K562 (cell line): ENCODE data around the gene ATF5. TPM values are rescaled to one million over a fixed set of nuclear protein-coding genes. Genes with fewer than 3 reads are reported as not detected.

Experiments
- CHD4 ChIP-seq: fragments of 200-600 bp; sonication (generic); IDR thresholded peaks from 3 replicates; pipeline ENCODE4 v1.6.1; 2012; ENCODE audit warnings: low read depth, mild to moderate bottlenecking, mixed read lengths, low read length, inconsistent platforms; ENCODE audit not compliant: insufficient read depth, insufficient replicate concordance, poor library complexity, severe bottlenecking
- EP300 ChIP-seq: IDR thresholded peaks from 2 replicates; pipeline ENCODE4 v1.6.1; 2012; ENCODE audit warnings: low read length, improper control_type of control experiment
- ESRRA ChIP-seq: fragments of 450-650 bp; IDR thresholded peaks from 2 replicates; pipeline ENCODE4 v1.6.1; 2014; ENCODE audit warnings: low read depth, mild to moderate bottlenecking, moderate library complexity, borderline replicate concordance
- FOXK2 ChIP-seq, 2 experiments: fragments of 450-650 bp; IDR thresholded peaks in 1 of 2; conservative IDR thresholded peaks in 1 of 2; 2 replicates each; pipeline ENCODE4 v1.6.1; 2016; ENCODE audit warnings: low read depth in 2 of 2, mild to moderate bottlenecking in 1 of 2
- GTF2A2 ChIP-seq: IDR thresholded peaks from 2 replicates; pipeline ENCODE4 v1.6.1; 2016; ENCODE audit warnings: mild to moderate bottlenecking, missing genetic modification characterization, missing compliant biosample characterization
- HDAC6 ChIP-seq: IDR thresholded peaks from 2 replicates; pipeline ENCODE4 v1.6.1; 2012; ENCODE audit warnings: low read depth, mild to moderate bottlenecking, control low read depth, inconsistent platforms, low read length, moderate library complexity
- LARP7 ChIP-seq: fragments of 450-650 bp; IDR thresholded peaks from 2 replicates; pipeline ENCODE4 v1.6.1; 2016
- MAZ ChIP-seq, 2 experiments: fragments of 450-650 bp in 1 of 2; sonication (generic) in 1 of 2; formaldehyde crosslinking; IDR thresholded peaks in 1 of 2; conservative IDR thresholded peaks in 1 of 2; 2 replicates each; pipeline versions ENCODE4 v1.4.0 to v1.5.0; 2020; ENCODE audit warnings: mild to moderate bottlenecking in 1 of 2, missing genetic modification reagents in 1 of 2
- NFE2L1 ChIP-seq: fragments of 450-650 bp; IDR thresholded peaks from 2 replicates; pipeline ENCODE4 v1.6.1; 2016; ENCODE audit warnings: missing genetic modification characterization, low read depth, mild to moderate bottlenecking, missing compliant biosample characterization, moderate library complexity, borderline replicate concordance
- NR2C1 ChIP-seq, 2 experiments: fragments of 450-650 bp; IDR thresholded peaks; 2 replicates each; pipeline ENCODE4 v1.6.1; 2017; ENCODE audit warnings: mild to moderate bottlenecking in 2 of 2, antibody characterized with exemption in 1 of 2, inconsistent platforms in 1 of 2, missing compliant biosample characterization in 1 of 2, missing genetic modification characterization in 1 of 2
- PHF8 ChIP-seq: fragments of 200-600 bp; sonication (generic); IDR thresholded peaks from 2 replicates; pipeline ENCODE4 v1.6.1; 2012; ENCODE audit warnings: mixed run types, mild to moderate bottlenecking, inconsistent platforms, low read length, moderate library complexity, borderline replicate concordance
- POLR2G ChIP-seq: fragments of 200-400 bp; formaldehyde crosslinking; IDR thresholded peaks from 2 replicates; pipeline ENCODE4 v1.6.1; 2017; ENCODE audit warnings: low read depth, mild to moderate bottlenecking, antibody characterized with exemption, low read length, moderate library complexity
- RBM25 ChIP-seq: fragments of 200-400 bp; formaldehyde crosslinking; IDR thresholded peaks from 2 replicates; pipeline ENCODE4 v1.6.1; 2018; ENCODE audit warnings: low read length, low read depth, moderate library complexity; ENCODE audit not compliant: severe bottlenecking
- SIN3B ChIP-seq: fragments of 450-650 bp; IDR thresholded peaks from 2 replicates; pipeline ENCODE4 v1.6.1; 2017; ENCODE audit warnings: low read depth, mild to moderate bottlenecking, moderate library complexity
- SNRNP70 ChIP-seq: fragments of 200-400 bp; formaldehyde crosslinking; optimal IDR thresholded peaks from 2 replicates; pipeline ENCODE3; 2017; ENCODE audit warnings: low read depth, low read length
- TBL1XR1 ChIP-seq, 2 experiments: IDR thresholded peaks; 2 replicates each; pipeline ENCODE4 v1.6.1; 2012; ENCODE audit warnings: improper control_type of control experiment in 2 of 2, low read length in 2 of 2, mild to moderate bottlenecking in 1 of 2
- THRAP3 ChIP-seq: fragments of 450-650 bp; IDR thresholded peaks from 2 replicates; pipeline ENCODE4 v1.6.1; 2016; ENCODE audit warnings: mild to moderate bottlenecking, inconsistent platforms, borderline replicate concordance
- ZNF384 ChIP-seq: IDR thresholded peaks from 2 replicates; pipeline ENCODE4 v1.6.1; 2012; ENCODE audit warnings: low read depth, low read length, improper control_type of control experiment
- ZNF41 ChIP-seq: fragments of 250-450 bp; sonication (Bioruptor Pico); conservative IDR thresholded peaks from 2 replicates; pipeline ENCODE4 v1.4.0; 2020; ENCODE audit warnings: mild to moderate bottlenecking
- ZNF57 ChIP-seq: fragments of 450-650 bp; formaldehyde crosslinking; IDR thresholded peaks from 2 replicates; pipeline ENCODE4 v1.4.0; 2020; ENCODE audit warnings: mild to moderate bottlenecking, moderate library complexity
- polyA plus RNA-seq, 8 experiments: library from polyadenylated mRNA; depleted of rRNA in 4 of 8; stranded (reverse) in 5 of 8; unstranded in 3 of 8; fragments of >200 nt; fragmentation: Nextera tagmentation in 2 of 8; fragmentation: Illumina TruSeq in 1 of 8; extraction: Ambion mirVana in 2 of 8; extraction: Trizol in 1 of 8; gene quantifications; 2 replicates each; pipeline versions ENCODE4 v1.2.1 to v1.2.3, GENCODE V29; 2011 to 2014; ENCODE audit warnings: inconsistent platforms in 1 of 8, missing spikeins in 1 of 8
- total RNA-seq, 7 experiments: library from RNA; depleted of rRNA in 6 of 7; stranded (reverse); fragments of >200 nt in 6 of 7; fragmentation: Illumina TruSeq in 2 of 7; extraction: Trizol in 2 of 7; gene quantifications; 2 replicates each; pipeline versions ENCODE4 v1.2.1 to v1.2.3, GENCODE V29; 2011 to 2021; ENCODE audit warnings: low replicate concordance in 1 of 7
- TF ChIP-seq, protein P1 (sequence below): fragments of 200-400 bp; formaldehyde crosslinking; IDR thresholded peaks from 2 replicates; pipeline ENCODE4 v1.6.1; 2017; ENCODE audit warnings: mild to moderate bottlenecking, low read depth, low read length, moderate library complexity
- TF ChIP-seq, protein P2 (sequence below): fragments of 450-650 bp; IDR thresholded peaks from 2 replicates; pipeline ENCODE4 v1.6.1; 2017; ENCODE audit warnings: mild to moderate bottlenecking, moderate library complexity
- TF ChIP-seq, protein P3 (sequence below): fragments of 450-650 bp; IDR thresholded peaks from 2 replicates; pipeline ENCODE4 v1.6.1; 2016; ENCODE audit warnings: missing biosample characterization, missing genetic modification characterization

Gene ATF5
- total and polyA plus RNA-seq, 9 of the 15 experiments (the other 6 are each of a cell fraction or from before 2014, with no cell fraction given), result 3.0 to 57.6 (median 11.1) TPM

DNA sequence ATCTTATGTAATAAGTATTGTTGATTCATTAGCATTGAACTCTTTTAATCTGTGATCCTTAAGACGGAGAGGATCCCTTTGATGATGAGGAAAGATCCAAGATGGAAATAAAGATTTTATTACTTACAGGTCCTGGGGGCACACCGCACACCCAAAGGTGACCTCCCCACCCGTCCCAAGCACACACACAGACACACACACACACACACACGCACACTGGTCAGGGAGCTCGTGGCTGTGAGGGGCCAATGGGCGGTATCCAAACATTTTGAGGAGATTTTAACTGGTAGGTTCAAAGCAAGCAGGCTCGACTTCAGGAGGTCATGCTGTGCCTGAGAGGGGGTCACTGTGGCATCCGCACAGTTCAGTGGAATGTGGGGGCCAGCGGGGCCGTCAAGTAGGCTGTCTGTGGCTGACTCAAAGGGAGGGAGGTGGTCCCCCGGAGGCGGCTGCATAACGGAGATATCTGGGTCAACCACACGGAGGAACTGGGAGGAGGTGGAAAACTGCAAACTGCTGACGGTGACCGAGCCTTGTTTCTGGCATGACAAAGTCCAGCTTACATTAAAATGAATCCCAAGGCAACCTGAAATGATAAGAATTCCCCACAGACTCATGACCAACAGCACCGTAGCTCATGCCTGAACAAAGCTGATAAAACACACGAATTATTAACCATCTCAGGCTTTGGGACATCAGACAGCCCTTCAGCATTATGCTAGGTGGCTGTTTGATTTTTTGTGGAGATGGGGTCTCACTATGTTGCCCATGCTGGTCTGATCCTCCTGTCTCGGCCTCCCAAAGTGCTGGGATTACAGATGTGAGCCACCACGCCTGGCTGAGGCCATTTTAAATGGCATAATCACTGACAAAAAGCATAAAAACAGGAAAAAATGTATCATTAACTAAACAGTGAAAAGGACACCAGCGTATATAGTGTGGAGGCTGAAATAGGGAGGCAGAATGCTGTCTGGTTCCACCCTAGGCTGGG, 52.9 kb downstream of the ATF5 start (continued):
- TF ChIP-seq, protein P1, sequence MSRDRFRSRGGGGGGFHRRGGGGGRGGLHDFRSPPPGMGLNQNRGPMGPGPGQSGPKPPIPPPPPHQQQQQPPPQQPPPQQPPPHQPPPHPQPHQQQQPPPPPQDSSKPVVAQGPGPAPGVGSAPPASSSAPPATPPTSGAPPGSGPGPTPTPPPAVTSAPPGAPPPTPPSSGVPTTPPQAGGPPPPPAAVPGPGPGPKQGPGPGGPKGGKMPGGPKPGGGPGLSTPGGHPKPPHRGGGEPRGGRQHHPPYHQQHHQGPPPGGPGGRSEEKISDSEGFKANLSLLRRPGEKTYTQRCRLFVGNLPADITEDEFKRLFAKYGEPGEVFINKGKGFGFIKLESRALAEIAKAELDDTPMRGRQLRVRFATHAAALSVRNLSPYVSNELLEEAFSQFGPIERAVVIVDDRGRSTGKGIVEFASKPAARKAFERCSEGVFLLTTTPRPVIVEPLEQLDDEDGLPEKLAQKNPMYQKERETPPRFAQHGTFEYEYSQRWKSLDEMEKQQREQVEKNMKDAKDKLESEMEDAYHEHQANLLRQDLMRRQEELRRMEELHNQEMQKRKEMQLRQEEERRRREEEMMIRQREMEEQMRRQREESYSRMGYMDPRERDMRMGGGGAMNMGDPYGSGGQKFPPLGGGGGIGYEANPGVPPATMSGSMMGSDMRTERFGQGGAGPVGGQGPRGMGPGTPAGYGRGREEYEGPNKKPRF, result no peak
- TF ChIP-seq GTF2A2 (tag), result no peak
- no peak for TF ChIP-seq ZNF41
- no peak for TF ChIP-seq FOXK2 (conservative IDR thresholded peaks at IDR 0.05 in 1 of 2, IDR thresholded peaks at IDR 0.05 in 1 of 2; ENCODE audit: low read depth in 2 of 2)
- TF ChIP-seq ZNF384, result no peak
- TF ChIP-seq, protein P2, sequence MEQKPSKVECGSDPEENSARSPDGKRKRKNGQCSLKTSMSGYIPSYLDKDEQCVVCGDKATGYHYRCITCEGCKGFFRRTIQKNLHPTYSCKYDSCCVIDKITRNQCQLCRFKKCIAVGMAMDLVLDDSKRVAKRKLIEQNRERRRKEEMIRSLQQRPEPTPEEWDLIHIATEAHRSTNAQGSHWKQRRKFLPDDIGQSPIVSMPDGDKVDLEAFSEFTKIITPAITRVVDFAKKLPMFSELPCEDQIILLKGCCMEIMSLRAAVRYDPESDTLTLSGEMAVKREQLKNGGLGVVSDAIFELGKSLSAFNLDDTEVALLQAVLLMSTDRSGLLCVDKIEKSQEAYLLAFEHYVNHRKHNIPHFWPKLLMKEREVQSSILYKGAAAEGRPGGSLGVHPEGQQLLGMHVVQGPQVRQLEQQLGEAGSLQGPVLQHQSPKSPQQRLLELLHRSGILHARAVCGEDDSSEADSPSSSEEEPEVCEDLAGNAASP, result no peak
- TF ChIP-seq RBM25, result peak; percentile 57
- no peak for TF ChIP-seq ESRRA
- no peak for TF ChIP-seq EP300
- TF ChIP-seq MAZ (CRISPR knock-in tag; conservative IDR thresholded peaks at IDR 0.05 in 1 of 2, IDR thresholded peaks at IDR 0.05 in 1 of 2), result 0 out of 4 replicates have a peak, but pooled peaks of 1 of the 2 experiments have one; percentile 40
- TF ChIP-seq, protein P3, sequence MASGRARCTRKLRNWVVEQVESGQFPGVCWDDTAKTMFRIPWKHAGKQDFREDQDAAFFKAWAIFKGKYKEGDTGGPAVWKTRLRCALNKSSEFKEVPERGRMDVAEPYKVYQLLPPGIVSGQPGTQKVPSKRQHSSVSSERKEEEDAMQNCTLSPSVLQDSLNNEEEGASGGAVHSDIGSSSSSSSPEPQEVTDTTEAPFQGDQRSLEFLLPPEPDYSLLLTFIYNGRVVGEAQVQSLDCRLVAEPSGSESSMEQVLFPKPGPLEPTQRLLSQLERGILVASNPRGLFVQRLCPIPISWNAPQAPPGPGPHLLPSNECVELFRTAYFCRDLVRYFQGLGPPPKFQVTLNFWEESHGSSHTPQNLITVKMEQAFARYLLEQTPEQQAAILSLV (tag), result no peak
- TF ChIP-seq LARP7, result no peak
- TF ChIP-seq CHD4, result no peak
- TF ChIP-seq SIN3B, result no peak
- TF ChIP-seq TBL1XR1 (IDR thresholded peaks at IDR 0.05; ENCODE audit: low read length in 2 of 2), result no peak
- no peak for TF ChIP-seq THRAP3
- no peak for TF ChIP-seq NR2C1 (IDR thresholded peaks at IDR 0.05)
- no peak for TF ChIP-seq NR2C1 (tag; IDR thresholded peaks at IDR 0.05)
- TF ChIP-seq SNRNP70, result no peak
- TF ChIP-seq HDAC6, result no peak
- no peak for TF ChIP-seq NFE2L1 (tag)
- TF ChIP-seq ZNF57, result no peak
- TF ChIP-seq POLR2G, result no peak
- TF ChIP-seq PHF8, result no peak
